Motor neuron (in vitro differentiated cells): Measurements from ENCODE around the gene TAF4B. TPM values are rescaled to one million over a fixed set of nuclear protein-coding genes. Genes with fewer than 3 reads are reported as not detected.

Source experiments
- ATAC-seq, 8 experiments: fragments of 200-7000 bp; cut with Tn5 transposase; replicated peaks in 6 of 8; 2 replicates each; pipeline ENCODE4 v1.8.0; 2021; ENCODE audit warnings: mild to moderate bottlenecking in 8 of 8, moderate library complexity in 8 of 8
- H3K27ac ChIP-seq, 2 donors: fragments of 250-450 bp; sonication (Bioruptor Pico); 2 replicates each; pipeline ENCODE4 v1.9.0; 2021; ENCODE audit warnings: antibody characterized with exemption in 2 of 2, mild to moderate bottlenecking in 2 of 2, moderate library complexity in 1 of 2
- H3K4me1 ChIP-seq, 2 donors: fragments of 250-450 bp; sonication (Bioruptor Pico); replicated peaks in 1 of 2; 2 replicates each; pipeline ENCODE4 v1.6.1; 2021; ENCODE audit warnings: antibody characterized with exemption in 2 of 2, mild to moderate bottlenecking in 2 of 2, moderate library complexity in 1 of 2
- H3K4me3 ChIP-seq, 5 donors: fragments of 250-450 bp; sonication (Bioruptor Pico); 2 replicates each; pipeline ENCODE4 v1.9.0; 2021; ENCODE audit warnings: antibody characterized with exemption in 5 of 5, mild to moderate bottlenecking in 5 of 5, moderate library complexity in 4 of 5
- WGBS, 10 experiments: fragments of 450-650 bp; shearing (Covaris generic); methylation state at CpG; one replicate each; pipeline ENCODE4 v1.0.0; 2022; 5-methylcytosine and 5-hydroxymethylcytosine counted together
- in situ Hi-C, 9 experiments: fragments of 400-800 bp; cut with MboI; loops; one replicate each; pipeline ENCODE4 v1.15.0; 2021; ENCODE audit warnings: low sequenced_read_pairs in 9 of 9, low pct_unique_long_range_greater_than_20kb in 2 of 9; ENCODE audit not compliant: unreplicated experiment in 9 of 9
- total RNA-seq, 8 experiments: library from RNA; unstranded; fragments of 300-600 nt; gene quantifications; 2 replicates each; pipeline versions ENCODE4 v1.2.3 to v1.2.4, GENCODE V29; 2022

TAF4B gene
- total RNA-seq, 8 experiments from 2014 or later: 2.0 to 12.3 (median 3.3) TPM

- no peak overlapping the region for H3K4me3 ChIP-seq
- H3K27ac ChIP-seq: no peak overlapping the region
- ATAC-seq: peak; percentile 50 to 79 (median 74)
- peaks cover 16 to 17% of the 10 kb centered on the region in 2 donors for H3K4me1 ChIP-seq
- WGBS, 10 experiments: 0 to 58% (median 20%) methylated on average over 1 to 2 of the region's 2 CpGs
- in situ Hi-C loops: no loop called here
Observed at GRCh38 chr18:26383454-26384270, 157.4 kb downstream of the TAF4B start.

GRCh38 chr18:26386002-26386401, 159.8 kb downstream of the TAF4B start:
- H3K4me3 ChIP-seq: no peak overlapping the region
- H3K27ac ChIP-seq: no peak overlapping the region
- in situ Hi-C loops: no loop called here
- ATAC-seq: peak; percentile 43 to 95 (median 74)
- peaks cover 16 to 17% of the 10 kb centered on the region in 2 donors for H3K4me1 ChIP-seq

GRCh38 chr18:26386441-26386840, 160.2 kb downstream of the TAF4B start:
- Histone ChIP-seq H3K4me1 (peaks cover 16 to 17% of the 10 kb centered on the region in 2 donors), H3K4me3 (no peak overlapping the region), H3K27ac (no peak overlapping the region)
- in situ Hi-C loops: no loop called here
- peak in 5 of 8 experiments; percentile 16 to 32 (median 17) for ATAC-seq
- WGBS, 10 experiments: 36 to 100% (median 86%) methylated on average over 1 to 2 of the region's 2 CpGs; no CpG with 5 or more reads in 1 of the 10 experiments

GRCh38 chr18:26394047-26394654, 167.9 kb downstream of the TAF4B start:
- in situ Hi-C loops: no loop called here
- Histone ChIP-seq H3K4me3 (no peak overlapping the region), H3K4me1 (no peaks in the 10 kb centered on the region), H3K27ac (no peak overlapping the region)
- 26 to 100% (median 78%) methylated on average over 1 to 5 of the region's 5 CpGs for WGBS, 10 experiments
- ATAC-seq: no peak

GRCh38 chr18:26397019-26397418, 170.8 kb downstream of the TAF4B start:
- in situ Hi-C loops: no loop called here
- WGBS, 10 experiments: 64 to 100% (median 90%) methylated on average over 2 to 4 of the region's 4 CpGs
- no peak for ATAC-seq
- Histone ChIP-seq H3K4me3 (no peak overlapping the region), H3K4me1 (no peaks in the 10 kb centered on the region), H3K27ac (no peak overlapping the region)

GRCh38 chr18:26403491-26403890, 177.2 kb downstream of the TAF4B start:
- ATAC-seq: peak in 3 of 8 experiments; percentile 6 to 45 (median 38)
- in situ Hi-C loops: no loop called here
- Histone ChIP-seq H3K4me1 (no peaks in the 10 kb centered on the region), H3K27ac (no peak overlapping the region), H3K4me3 (no peak overlapping the region)
- 0 to 83% (median 63%) methylated on average over 1 of the region's 1 CpG for WGBS, 10 experiments

GRCh38 chr18:26405190-26405801, 179.1 kb downstream of the TAF4B start:
- WGBS, 10 experiments: 27 to 43% (median 35%) methylated on average over 1 to 3 of the region's 5 CpGs; no CpG with 5 or more reads in 4 of the 10 experiments
- Histone ChIP-seq H3K4me1 (peaks cover 0 to 3% of the 10 kb centered on the region in 2 donors), H3K27ac (no peak overlapping the region), H3K4me3 (no peak overlapping the region)
- in situ Hi-C loops: no loop called here
- peak in 7 of 8 experiments; percentile 57 to 83 (median 64) for ATAC-seq

- no peak for ATAC-seq
- in situ Hi-C loops: no loop called here
- WGBS, 10 experiments: 84 to 100% (median 92%) methylated on average over 2 to 6 of the region's 12 CpGs; no CpG with 5 or more reads in 4 of the 10 experiments
- H3K4me1 ChIP-seq: peaks cover 0 to 3% of the 10 kb centered on the region in 2 donors
- no peak overlapping the region for H3K4me3 ChIP-seq
- no peak overlapping the region for H3K27ac ChIP-seq
Observed at GRCh38 chr18:26406324-26406723, 180.1 kb downstream of the TAF4B start.

GRCh38 chr18:26406854-26407517, 180.7 kb downstream of the TAF4B start:
- no peak overlapping the region for H3K27ac ChIP-seq
- in situ Hi-C loops: no loop called here
- peaks cover 0 to 3% of the 10 kb centered on the region in 2 donors for H3K4me1 ChIP-seq
- peak in 6 of 8 experiments; percentile 27 to 72 (median 58) for ATAC-seq
- 33 to 94% (median 72%) methylated on average over 1 to 12 of the region's 15 CpGs; no CpG with 5 or more reads in 1 of the 10 experiments for WGBS, 10 experiments
- H3K4me3 ChIP-seq: no peak overlapping the region

GRCh38 chr18:26407736-26408601, 181.7 kb downstream of the TAF4B start:
- in situ Hi-C loops: no loop called here

GRCh38 chr18:26409091-26409490, 182.8 kb downstream of the TAF4B start:
- 17 to 67% (median 52%) methylated on average over 1 to 4 of the region's 4 CpGs; no CpG with 5 or more reads in 1 of the 10 experiments for WGBS, 10 experiments
- in situ Hi-C loops: no loop called here
- Histone ChIP-seq H3K4me3 (no peak overlapping the region), H3K27ac (no peak overlapping the region), H3K4me1 (peaks cover 0 to 3% of the 10 kb centered on the region in 2 donors)
- ATAC-seq: no peak

More at GRCh38 chr18:26407736-26408601, 181.7 kb downstream of the TAF4B start:
- Histone ChIP-seq H3K4me1 (peaks cover 0 to 3% of the 10 kb centered on the region in 2 donors), H3K27ac (no peak overlapping the region), H3K4me3 (no peak overlapping the region)
- ATAC-seq: peak in 3 of 8 experiments; percentile 22 to 49 (median 38)
- 31 to 100% (median 74%) methylated on average over 3 to 12 of the region's 16 CpGs; no CpG with 5 or more reads in 2 of the 10 experiments for WGBS, 10 experiments

- no peak overlapping the region for H3K4me3 ChIP-seq
- H3K27ac ChIP-seq: no peak overlapping the region
- in situ Hi-C loops: no loop called here
- 18 to 50% (median 31%) methylated on average over 2 to 4 of the region's 4 CpGs for WGBS, 10 experiments
- no peak for ATAC-seq
- H3K4me1 ChIP-seq: peaks cover 5% of the 10 kb centered on the region in 2 donors
Observed at GRCh38 chr18:26414901-26415440, 188.7 kb downstream of the TAF4B start.
